ENCODE results near the gene SSBP3.
"Not testable (repeated sequence)": the region's sequence is repeated elsewhere in the genome, so short reads cannot be mapped to it uniquely, and the experiment has no call there.

The SSBP3 gene

GRCh38 chr1:54406339-54407153, at the start of gene SSBP3:
SSBP3 (minus strand) TSS chr1:54406394.
- DNase-seq = peak; percentile 84

- DNase-seq = no peak
These were observed 47.3 kb upstream of the SSBP3 start for GRCh38 chr1:54453509-54453908.

GRCh38 chr1:54453022-54453421, 46.8 kb upstream of the SSBP3 start:
- DNase-seq = no peak

- DNase-seq = not testable (repeated sequence)
These were observed 43.2 kb upstream of the SSBP3 start for GRCh38 chr1:54449431-54449830.

GRCh38 chr1:54448801-54449200, 42.6 kb upstream of the SSBP3 start:
- DNase-seq = not testable (repeated sequence)

- not testable (repeated sequence) for DNase-seq
These were observed 40.9 kb upstream of the SSBP3 start for GRCh38 chr1:54447081-54447480.

- DNase-seq = no peak
These were observed 36.0 kb upstream of the SSBP3 start for GRCh38 chr1:54442185-54442584.

GRCh38 chr1:54439550-54440223, 33.5 kb upstream of the SSBP3 start:
- DNase-seq = no peak

GRCh38 chr1:54437783-54438182, 31.6 kb upstream of the SSBP3 start:
- no peak for DNase-seq

- DNase-seq = no peak
These were observed 30.6 kb upstream of the SSBP3 start for GRCh38 chr1:54436826-54437225.

- DNase-seq = no peak
These were observed 23.6 kb upstream of the SSBP3 start for GRCh38 chr1:54429838-54430237.

GRCh38 chr1:54428837-54429518, 22.8 kb upstream of the SSBP3 start:
- no peak for DNase-seq

- no peak for DNase-seq
These were observed 19.0 kb upstream of the SSBP3 start for GRCh38 chr1:54425152-54425584.

- DNase-seq = no peak
These were observed 18.2 kb upstream of the SSBP3 start for GRCh38 chr1:54424398-54424797.

GRCh38 chr1:54421101-54421504, 14.9 kb upstream of the SSBP3 start:
- DNase-seq = peak; percentile 74

- not testable (repeated sequence) for DNase-seq
These were observed 12.4 kb upstream of the SSBP3 start for GRCh38 chr1:54418598-54418997.

- no peak for DNase-seq
These were observed 10.9 kb upstream of the SSBP3 start for GRCh38 chr1:54417123-54417522.

GRCh38 chr1:54416435-54416834, 10.2 kb upstream of the SSBP3 start:
- DNase-seq = no peak

GRCh38 chr1:54415991-54416390, 9.8 kb upstream of the SSBP3 start:
- DNase-seq = no peak

- DNase-seq = no peak
These were observed 9.3 kb upstream of the SSBP3 start for GRCh38 chr1:54415533-54415932.

- DNase-seq = no peak
These were observed 7.5 kb upstream of the SSBP3 start for GRCh38 chr1:54413732-54414131.

- DNase-seq = peak; percentile 16
These were observed 7.1 kb upstream of the SSBP3 start for GRCh38 chr1:54413295-54413694.

GRCh38 chr1:54410359-54410758, 4.2 kb upstream of the SSBP3 start:
- no peak for DNase-seq

All from NCI-H2171 treated with DMSO at 0.1 percent for 48 hours (cell line).